Measurements from ENCODE around the gene RHBDL2.

GRCh38 chr1:38964140-38964548, 22.5 kb upstream of the RHBDL2 start:
- no peak for TF ChIP-seq CTCF (conservative IDR thresholded peaks at IDR 0.05)
- TF ChIP-seq EZH2 (IDR thresholded peaks at IDR 0.05; ENCODE audit: low read depth): no peak
